GM18505 (cell line): Measurements from ENCODE around the gene POLD2.

ENCODE experiments used
- ATAC-seq: cut with Tn5 transposase; IDR thresholded peaks from one replicate; pipeline ENCODE4 v1.9.1; 2021; ENCODE audit not compliant: unreplicated experiment
- POLR2A ChIP-seq: IDR thresholded peaks from 4 replicates; pipeline ENCODE4 v1.6.1; 2011; ENCODE audit warnings: borderline replicate concordance; ENCODE audit not compliant: insufficient read depth, insufficient read length; ENCODE audit errors: extremely low read depth

POLD2 gene

GRCh38 chr7:44148961-44149536 lies 25.7 kb upstream of the POLD2 start:
- ATAC-seq, result no peak
- no peak for TF ChIP-seq POLR2A

- ATAC-seq, result no peak
- no peak for TF ChIP-seq POLR2A
These were observed 24.8 kb upstream of the POLD2 start for GRCh38 chr7:44148166-44148565.

GRCh38 chr7:44147026-44147991 lies 24.0 kb upstream of the POLD2 start:
- ATAC-seq, result no peak
- TF ChIP-seq POLR2A, result no peak

DNA sequence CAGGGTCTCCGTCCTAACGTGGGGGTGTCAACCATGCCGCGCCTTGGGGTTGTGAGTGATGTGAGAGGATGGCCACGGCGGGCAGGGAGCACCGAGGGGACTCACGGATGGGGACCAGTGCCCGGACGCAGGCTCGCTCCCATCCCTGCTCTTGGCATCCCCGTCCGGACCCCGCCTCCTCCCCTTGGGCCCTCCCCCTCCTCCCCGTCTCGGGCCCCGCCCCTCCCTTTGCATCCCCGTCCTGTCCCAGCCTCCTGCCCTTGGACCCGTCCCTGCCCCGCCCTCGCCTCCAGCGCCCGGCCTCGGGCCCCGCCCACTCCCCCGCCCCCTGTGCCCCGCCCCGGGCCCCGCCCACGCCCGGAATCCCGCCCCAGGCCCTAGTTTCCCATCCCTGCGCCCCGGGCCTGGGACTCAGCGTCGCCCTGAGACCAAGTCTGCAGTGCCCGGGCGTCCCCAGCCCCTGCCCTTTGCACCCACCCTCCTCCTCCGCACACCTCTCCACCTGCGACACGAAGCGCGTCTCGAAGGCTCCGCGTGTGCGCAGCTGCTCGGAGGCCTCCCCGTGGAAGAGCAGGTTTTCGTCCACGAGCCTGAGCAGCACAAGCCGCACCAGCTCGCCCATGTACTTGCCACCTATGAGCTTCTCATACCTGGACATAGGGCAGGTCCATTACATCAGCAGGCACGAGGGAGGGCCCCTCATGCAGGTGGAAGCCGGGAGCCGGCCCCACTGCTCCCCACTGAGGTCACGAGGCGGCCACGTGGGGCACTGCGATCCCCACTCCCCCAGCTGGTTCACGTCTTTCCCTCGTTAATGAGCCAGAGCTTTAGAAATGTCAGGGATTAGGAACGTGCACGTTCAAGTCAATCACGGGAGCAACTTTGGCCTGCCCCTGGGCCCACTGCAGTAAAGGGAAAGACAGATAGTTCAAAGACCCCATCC lies 22.9 kb upstream of the POLD2 start:
- no peak for TF ChIP-seq POLR2A
- no peak for ATAC-seq

DNA sequence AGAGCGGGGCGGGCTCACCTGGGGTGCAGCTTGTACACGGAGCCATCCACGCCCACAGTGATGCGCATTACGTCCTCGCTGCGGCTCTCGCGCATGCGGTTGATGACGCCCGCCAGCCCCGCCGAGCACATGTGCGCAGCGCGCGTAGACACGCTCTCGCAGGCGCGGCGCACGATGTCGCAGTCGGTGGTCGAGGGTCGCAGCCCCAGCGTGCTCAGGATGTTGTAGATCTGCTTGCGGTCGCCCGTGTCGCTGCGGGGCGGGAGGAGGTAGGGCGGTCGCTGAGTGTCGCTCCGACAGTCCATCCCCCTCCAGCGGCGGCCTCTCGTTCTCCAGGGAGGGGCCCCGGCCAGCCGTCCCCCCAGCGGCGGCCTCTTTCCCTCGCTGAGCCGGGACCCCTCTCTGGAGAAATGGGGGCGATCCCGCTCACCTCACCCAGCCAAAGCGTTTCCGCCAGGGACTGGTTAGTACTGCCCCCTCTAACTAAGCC lies 22.2 kb upstream of the POLD2 start:
- ATAC-seq, result no peak

DNA sequence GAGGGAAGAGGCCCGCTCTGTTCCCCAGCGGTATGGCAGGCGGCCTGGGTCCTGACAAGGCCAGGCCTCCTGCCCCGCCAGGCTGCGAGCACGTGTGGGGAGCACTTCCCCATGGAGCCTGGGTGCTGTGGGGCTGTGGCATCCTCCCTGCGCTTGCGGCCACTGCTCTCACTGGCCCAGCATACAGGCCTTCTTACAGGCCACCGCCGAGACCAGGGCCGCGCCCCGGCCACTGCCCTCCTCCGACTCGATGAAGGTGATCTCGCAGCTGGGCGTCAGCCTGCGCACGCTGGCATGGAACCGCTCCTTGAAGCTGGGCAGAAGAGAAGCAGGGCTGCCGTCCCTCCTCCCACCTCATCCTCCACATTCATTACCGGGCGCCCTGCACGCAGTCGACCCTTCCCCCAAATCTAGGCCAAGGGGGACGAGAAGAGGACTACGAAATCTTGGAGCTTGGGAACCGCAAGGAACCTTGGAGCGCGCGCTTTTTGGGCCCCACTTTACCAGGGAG lies 21.7 kb upstream of the POLD2 start:
- no peak for TF ChIP-seq POLR2A
- ATAC-seq, result no peak

More for the DNA sequence above, 22.2 kb upstream of the POLD2 start:
- no peak for TF ChIP-seq POLR2A

DNA sequence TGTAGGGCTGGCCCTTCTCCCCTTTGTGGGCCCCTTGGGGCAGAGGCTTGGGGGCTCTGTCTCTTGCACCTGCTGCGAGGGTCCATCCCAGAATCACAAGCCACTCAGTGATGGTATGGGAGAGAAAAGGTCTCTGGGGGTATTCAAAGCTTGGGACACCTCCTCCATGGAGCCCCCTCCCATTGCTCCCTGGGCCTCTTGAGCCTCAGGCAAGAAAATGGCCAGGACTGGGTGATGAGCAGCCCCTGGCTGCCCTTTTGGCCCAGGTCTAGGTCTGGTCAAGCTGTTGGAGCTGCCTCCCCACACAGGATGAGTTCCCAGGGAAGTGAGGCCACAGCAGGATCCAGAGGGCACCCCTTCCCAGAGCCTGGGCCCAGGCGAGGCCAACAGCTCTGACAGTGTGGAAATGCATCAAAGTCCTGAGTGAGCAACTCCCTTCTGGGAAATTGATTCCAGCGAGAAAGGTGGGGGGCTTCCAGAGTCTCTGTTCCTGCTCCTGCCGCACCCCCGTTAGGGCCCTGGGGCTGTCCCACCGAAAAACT lies 21.1 kb upstream of the POLD2 start:
- TF ChIP-seq POLR2A, result no peak

GRCh38 chr7:44143646-44144250 lies 20.4 kb upstream of the POLD2 start:
- TF ChIP-seq POLR2A, result no peak
- ATAC-seq, result no peak

More for the DNA sequence above, 21.1 kb upstream of the POLD2 start:
- no peak for ATAC-seq

GRCh38 chr7:44142028-44142427 lies 18.7 kb upstream of the POLD2 start:
- TF ChIP-seq POLR2A, result no peak
- ATAC-seq, result no peak

DNA sequence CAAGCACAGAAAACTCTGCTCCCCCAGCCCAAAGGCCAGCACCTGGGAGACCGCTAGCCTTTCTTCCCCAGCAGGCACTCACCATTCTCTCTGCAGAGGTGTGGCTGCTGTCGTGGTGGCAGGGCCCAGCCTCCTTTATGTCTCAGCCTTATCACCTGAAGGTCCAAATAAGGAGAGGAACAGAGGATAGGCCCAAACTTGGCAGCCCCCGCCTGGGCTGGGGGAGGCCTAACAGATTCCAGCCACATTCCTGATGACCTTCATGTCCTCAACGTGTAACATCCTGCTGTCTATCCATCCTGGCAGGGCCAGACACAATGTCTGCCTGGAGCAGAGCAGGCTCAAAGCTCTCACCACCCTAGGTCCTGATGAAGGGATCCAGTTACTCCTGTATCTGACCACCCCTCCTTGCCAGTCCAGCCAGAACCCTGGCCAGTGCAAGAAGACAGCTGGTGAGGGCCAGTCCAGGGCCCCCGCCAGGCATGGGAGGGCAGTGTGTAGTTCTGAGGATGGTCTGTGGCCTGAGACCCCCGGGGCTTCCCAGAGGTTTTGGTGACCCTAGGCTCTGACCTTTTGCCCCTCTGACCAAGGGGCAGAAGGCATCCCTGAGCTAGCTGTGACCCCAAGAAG lies 18.0 kb upstream of the POLD2 start, which contains the start of gene MYL7:
Gene MYL7, minus strand, starts transcription at position 112 of the 630 bp plus-strand sequence. Its CDS starts 27 bp downstream, at position 85.
- no peak for ATAC-seq
- TF ChIP-seq POLR2A, result no peak

GRCh38 chr7:44140341-44140740 lies 17.0 kb upstream of the POLD2 start:
- ATAC-seq, result no peak
- no peak for TF ChIP-seq POLR2A
